Left kidney (tissue), 8 donors: ENCODE data around the gene SMURF2. TPM values are rescaled to one million over a fixed set of nuclear protein-coding genes. Genes with fewer than 3 reads are reported as not detected.
"Not testable (repeated sequence)": the region's sequence is repeated elsewhere in the genome, so short reads cannot be mapped to it uniquely, and the experiment has no call there.

Experiments
- DNase-seq: peaks from one replicate; pipeline ENCODE4 v3.0.0-alpha.2; 2013
- long read RNA-seq, 8 donors: transcript quantifications; one replicate each; lab custom pipeline, GENCODE V29; 2026
- polyA plus RNA-seq: library from polyadenylated mRNA; unstranded; fragments of 120-200 nt; gene quantifications from one replicate; pipeline ENCODE4 v1.2.1, GENCODE V29; 2013; ENCODE audit not compliant: insufficient read length

Gene SMURF2
- polyA plus RNA-seq = 42.5 TPM
- long read RNA-seq, donor 1, partial matches to known transcripts = 14 of 16 reads
- long read RNA-seq, donor 1, other reads (novel, unspliced or antisense) = 0 of 16 reads
- long read RNA-seq, donor 2, partial matches to known transcripts = 21 of 22 reads
- long read RNA-seq, donor 2, other reads (novel, unspliced or antisense) = 0 of 22 reads
- long read RNA-seq, donor 3, partial matches to known transcripts = 0 of 3 reads
- long read RNA-seq, donor 3, other reads (novel, unspliced or antisense) = 0 of 3 reads
- long read RNA-seq, donor 4 = 0 reads
- long read RNA-seq, donor 5 = 0 reads
- long read RNA-seq, donor 6, partial matches to known transcripts = 0 of 2 reads
- long read RNA-seq, donor 6, other reads (novel, unspliced or antisense) = 0 of 2 reads
- long read RNA-seq, donor 7, transcript SMURF2-201 (19 exons, 2,918 nt) = major isoform, 5 of 5 reads
- long read RNA-seq, donor 7, partial matches to known transcripts = 0 of 5 reads
- long read RNA-seq, donor 7, other reads (novel, unspliced or antisense) = 0 of 5 reads
- long read RNA-seq, donor 8, partial matches to known transcripts = 0 of 3 reads
- long read RNA-seq, donor 8, other reads (novel, unspliced or antisense) = 0 of 3 reads

GRCh38 chr17:64661976-64662773 lies at the start of gene SMURF2:
TSS of gene SMURF2 (minus strand) at chr17:64662307. CDS start at chr17:64661880, 427 bp downstream.
- peak; percentile 67 for DNase-seq

- no peak for DNase-seq
Measured at GRCh38 chr17:64709481-64709880, 47.4 kb upstream of the SMURF2 start.

- DNase-seq = peak; percentile 40
Measured at GRCh38 chr17:64707050-64707591, 45.0 kb upstream of the SMURF2 start.

- no peak for DNase-seq
Measured at GRCh38 chr17:64706224-64707049, 44.3 kb upstream of the SMURF2 start.

GRCh38 chr17:64702815-64703214 lies 40.7 kb upstream of the SMURF2 start:
- DNase-seq = no peak

DNA sequence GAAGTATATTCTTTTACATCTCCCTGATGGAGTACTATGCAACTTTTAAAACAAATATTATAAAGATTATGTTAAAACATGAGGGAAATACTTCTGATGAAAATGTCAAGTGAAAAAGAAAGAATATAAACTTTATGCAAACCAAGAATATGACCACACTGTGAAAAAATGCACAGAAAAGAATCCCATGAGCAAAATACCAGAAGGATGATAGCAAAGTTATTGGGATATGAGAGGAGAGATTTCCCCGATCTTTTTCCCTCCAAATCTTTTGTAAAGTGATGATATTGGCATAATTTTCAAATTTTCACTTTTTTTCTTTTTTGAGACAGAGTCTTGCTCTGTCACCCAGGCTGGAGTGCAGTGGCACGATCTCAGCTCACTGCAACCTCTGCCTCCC lies 36.6 kb upstream of the SMURF2 start:
- no peak for DNase-seq

DNA sequence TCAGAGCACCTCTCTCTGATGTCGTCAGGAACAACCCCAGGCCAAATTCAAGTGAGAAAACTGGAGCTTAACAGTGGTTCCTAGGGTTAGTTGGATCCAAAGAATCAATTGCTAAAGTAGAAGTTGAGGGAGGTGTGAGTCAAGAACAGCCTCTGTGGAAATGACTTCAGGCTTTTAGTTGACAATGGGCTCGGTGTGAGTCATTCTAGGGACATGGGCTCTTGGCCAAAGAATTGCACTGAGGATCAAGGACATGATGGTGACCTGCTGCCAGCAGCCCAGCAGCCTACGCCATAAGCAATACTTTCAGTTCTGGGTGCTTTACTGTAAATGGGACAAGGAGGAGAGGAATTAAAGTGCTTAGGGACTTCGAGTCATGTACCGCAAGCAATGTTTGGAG lies 32.1 kb upstream of the SMURF2 start:
- no peak for DNase-seq

- no peak for DNase-seq
Measured at GRCh38 chr17:64692187-64692586, 30.1 kb upstream of the SMURF2 start.

- no peak for DNase-seq
Measured at GRCh38 chr17:64689106-64689505, 27.0 kb upstream of the SMURF2 start.

DNA sequence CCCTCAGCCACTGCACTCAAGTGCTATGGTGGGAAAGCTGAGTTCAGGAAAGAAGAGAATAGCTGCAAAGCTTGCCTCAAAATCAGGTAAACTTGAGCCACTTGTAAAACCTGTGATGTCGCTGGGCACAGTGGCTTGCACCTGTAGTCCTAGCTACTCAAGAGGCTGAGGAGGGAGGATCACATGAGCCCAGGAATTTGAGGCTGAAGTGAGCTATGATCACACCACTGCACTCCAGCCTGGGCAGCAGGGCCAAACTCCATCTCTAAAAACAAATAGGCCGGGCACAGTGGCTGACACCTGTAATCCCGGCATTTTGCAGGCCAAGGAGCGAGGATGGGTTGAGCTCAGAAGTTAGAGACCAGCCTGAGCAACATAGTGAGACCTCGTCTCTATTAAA lies 26.4 kb upstream of the SMURF2 start:
- DNase-seq = no peak

DNA sequence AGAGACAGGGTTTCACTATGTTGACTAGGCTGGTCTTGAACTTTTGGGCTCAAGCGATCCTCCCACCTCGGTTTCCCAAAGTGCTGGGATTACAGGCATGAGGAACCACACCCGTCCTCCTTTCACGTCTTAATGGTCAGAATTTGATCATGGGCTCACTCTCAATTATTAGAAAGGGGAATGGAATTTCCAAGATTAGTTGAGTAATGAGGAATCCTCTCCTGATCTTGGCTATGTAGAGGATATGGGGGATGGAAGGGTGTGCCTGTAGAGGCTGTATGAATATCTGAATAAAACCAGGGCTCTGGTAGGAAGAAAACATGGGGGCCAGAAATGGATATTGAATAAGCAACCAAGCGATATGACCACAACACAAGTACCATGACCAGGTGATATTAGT lies 25.9 kb upstream of the SMURF2 start:
- no peak for DNase-seq

DNA sequence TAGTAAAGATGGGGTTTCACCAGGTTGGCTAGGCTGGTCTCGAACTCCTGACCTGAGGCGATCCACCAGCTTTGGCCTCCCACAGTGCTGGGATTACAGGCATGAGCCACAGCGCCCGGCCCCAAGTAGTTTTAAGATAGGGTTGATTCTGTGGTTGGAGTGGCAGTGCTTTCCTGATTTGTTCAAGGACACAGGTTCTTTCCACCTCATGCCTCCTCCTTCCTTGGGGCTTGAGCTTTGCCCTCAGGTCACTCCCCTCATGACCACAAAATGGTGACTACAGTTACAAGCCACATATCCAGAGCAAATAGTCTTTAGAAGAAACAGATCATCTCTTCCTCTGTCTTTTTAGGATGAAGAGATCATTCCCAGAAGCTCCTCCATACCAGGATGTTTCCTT lies 25.3 kb upstream of the SMURF2 start:
- no peak for DNase-seq

DNA sequence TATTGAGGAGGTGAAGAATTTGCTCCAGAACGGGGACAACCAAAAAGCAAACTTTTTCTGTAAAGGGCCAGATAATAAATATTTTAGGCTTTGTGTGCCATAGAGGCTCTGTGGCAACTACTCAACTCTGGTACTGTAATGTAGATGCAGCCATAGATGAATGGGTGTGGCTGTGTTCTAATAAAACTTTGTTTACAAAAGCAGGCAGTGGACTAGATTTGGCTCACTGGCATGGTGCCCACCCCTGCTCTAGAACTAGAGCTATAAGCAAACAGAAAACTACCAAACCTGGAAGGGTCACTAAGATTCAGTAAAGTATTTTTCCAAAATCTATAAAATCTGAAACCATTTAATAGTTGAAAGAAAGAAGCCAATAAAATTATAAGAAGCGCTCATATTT lies 24.6 kb upstream of the SMURF2 start:
- no peak for DNase-seq

GRCh38 chr17:64685705-64686104 lies 23.6 kb upstream of the SMURF2 start:
- no peak for DNase-seq

DNA sequence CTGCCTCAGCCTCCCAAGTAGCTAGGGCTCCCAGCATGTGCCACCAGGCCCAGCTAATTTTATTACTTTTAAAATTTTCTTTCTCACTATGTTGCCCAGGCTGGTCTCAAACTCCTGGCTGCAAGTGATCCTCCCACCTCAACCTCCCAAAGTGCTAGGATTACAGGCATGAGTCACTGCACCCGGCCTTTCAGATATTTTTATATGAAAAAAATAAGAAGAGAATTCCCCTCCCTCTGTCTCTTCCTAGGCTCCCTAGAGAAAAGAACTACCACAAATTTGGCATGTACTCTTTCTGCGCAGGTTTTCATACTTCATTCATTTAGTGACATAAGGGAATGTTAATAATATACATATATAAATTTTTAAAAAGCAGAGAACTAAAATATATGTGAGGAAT lies 21.7 kb upstream of the SMURF2 start:
- no peak for DNase-seq

GRCh38 chr17:64682261-64683181 lies 20.4 kb upstream of the SMURF2 start:
- no peak for DNase-seq

- DNase-seq = no peak
Measured at GRCh38 chr17:64679710-64680216, 17.7 kb upstream of the SMURF2 start.

DNA sequence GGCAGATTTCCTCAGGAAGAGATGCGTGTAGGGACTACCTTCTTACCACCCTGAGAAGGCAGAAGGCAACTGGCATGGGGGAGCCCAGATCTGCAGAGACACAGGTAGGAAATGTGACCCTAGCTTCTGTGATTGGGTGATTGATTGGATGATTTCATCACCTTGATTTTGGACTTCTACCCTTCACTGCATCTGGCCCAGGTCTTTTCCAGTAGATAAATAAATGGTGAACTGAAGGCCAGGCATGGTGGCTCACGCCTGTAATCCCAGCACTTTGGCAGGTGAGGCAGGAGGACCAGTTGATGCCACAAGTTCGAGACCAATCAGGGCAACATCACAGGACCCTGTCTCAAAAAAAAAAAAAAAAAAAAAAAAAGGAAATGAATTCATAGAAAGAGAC lies 14.7 kb upstream of the SMURF2 start:
- no peak for DNase-seq

DNA sequence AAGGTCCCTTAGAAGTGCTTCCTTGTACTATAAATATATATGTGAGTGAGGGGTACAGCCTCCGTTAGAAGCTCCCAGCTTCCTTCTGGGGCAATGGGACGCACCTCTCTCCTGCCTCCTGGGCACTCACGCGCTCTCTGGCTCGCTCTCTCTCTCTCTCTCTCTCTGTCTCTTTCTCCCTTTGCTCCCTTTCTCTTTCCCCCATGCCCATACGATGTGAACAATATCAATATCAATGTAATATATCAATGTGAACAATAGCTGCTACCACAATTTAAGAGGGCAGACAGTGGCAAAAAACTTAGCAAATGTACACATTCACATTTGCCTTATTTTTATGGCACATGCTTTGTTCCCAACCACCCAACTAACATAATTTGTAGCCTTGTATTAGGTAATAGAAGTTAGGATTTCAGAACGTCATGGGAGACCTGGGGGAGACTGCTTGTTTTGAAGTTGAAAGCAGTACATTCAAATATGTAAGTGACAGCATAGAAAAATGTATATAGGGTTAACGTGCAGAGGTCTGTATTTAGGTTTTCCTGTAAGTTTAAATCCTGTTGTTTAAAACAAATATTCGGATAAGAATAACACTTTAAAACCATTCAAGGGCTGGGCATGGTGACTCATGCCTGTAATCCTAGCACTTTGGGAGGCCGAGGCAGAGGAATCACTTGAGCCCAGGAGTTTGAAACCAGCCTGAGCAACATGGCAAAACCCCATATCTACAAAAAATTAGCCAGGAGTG lies 8.9 kb upstream of the SMURF2 start:
- not testable (repeated sequence) for DNase-seq
